Ascending aorta (tissue), 2 donors: ENCODE measurements around the gene DEPDC1. TPM values are rescaled to one million over a fixed set of nuclear protein-coding genes. Genes with fewer than 3 reads are reported as not detected.

Source experiments
- DNase-seq, 2 donors: peaks; one replicate each; pipeline ENCODE4 v3.0.0-alpha.2; 2019; ENCODE audit warnings: low spot score in 2 of 2
- H3K27ac ChIP-seq, 2 donors: fragments of 200-600 bp; sonication (generic); one replicate each; pipeline ENCODE4 v1.5.1; 2016 to 2017; ENCODE audit warnings: mild to moderate bottlenecking in 1 of 2
- H3K27me3 ChIP-seq: fragments of 200-600 bp; sonication (generic); one replicate; pipeline ENCODE4 v1.5.1; 2017
- H3K36me3 ChIP-seq, 2 donors: fragments of 200-600 bp; sonication (generic); one replicate each; pipeline ENCODE4 v1.5.1; 2016
- H3K4me1 ChIP-seq, 2 donors: fragments of 200-600 bp; sonication (generic); one replicate each; pipeline ENCODE4 v1.5.1; 2016 to 2017; ENCODE audit warnings: mild to moderate bottlenecking in 1 of 2
- H3K4me3 ChIP-seq, 2 donors: fragments of 200-600 bp; sonication (generic); one replicate each; pipeline ENCODE4 v1.5.1; 2016 to 2017; ENCODE audit warnings: mild to moderate bottlenecking in 1 of 2
- H3K9me3 ChIP-seq, 2 donors: fragments of 200-600 bp; sonication (generic); one replicate each; pipeline ENCODE4 v1.5.1; 2016
- CTCF ChIP-seq, 3 experiments: fragments of 200-600 bp in 2 of 3; fragments of 450-650 bp in 1 of 3; sonication (generic) in 2 of 3; IDR thresholded peaks; one replicate each; pipeline ENCODE4 v1.5.1; 2016 to 2019; ENCODE audit warnings: antibody characterized with exemption in 3 of 3, mild to moderate bottlenecking in 1 of 3, moderate library complexity in 1 of 3
- intact Hi-C: fragments of 100-400 bp; cut with DNase I; formaldehyde crosslinking; loops from one replicate; pipeline ENCODE4 v1.15.1; 2023
- total RNA-seq: library from RNA; depleted of rRNA; stranded (reverse); fragments of >200 nt; gene quantifications from one replicate; pipeline ENCODE4 v1.1.0, GENCODE V29; 2016

Gene DEPDC1, protein sequence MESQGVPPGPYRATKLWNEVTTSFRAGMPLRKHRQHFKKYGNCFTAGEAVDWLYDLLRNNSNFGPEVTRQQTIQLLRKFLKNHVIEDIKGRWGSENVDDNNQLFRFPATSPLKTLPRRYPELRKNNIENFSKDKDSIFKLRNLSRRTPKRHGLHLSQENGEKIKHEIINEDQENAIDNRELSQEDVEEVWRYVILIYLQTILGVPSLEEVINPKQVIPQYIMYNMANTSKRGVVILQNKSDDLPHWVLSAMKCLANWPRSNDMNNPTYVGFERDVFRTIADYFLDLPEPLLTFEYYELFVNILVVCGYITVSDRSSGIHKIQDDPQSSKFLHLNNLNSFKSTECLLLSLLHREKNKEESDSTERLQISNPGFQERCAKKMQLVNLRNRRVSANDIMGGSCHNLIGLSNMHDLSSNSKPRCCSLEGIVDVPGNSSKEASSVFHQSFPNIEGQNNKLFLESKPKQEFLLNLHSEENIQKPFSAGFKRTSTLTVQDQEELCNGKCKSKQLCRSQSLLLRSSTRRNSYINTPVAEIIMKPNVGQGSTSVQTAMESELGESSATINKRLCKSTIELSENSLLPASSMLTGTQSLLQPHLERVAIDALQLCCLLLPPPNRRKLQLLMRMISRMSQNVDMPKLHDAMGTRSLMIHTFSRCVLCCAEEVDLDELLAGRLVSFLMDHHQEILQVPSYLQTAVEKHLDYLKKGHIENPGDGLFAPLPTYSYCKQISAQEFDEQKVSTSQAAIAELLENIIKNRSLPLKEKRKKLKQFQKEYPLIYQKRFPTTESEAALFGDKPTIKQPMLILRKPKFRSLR
- total RNA-seq: not detected

DNA sequence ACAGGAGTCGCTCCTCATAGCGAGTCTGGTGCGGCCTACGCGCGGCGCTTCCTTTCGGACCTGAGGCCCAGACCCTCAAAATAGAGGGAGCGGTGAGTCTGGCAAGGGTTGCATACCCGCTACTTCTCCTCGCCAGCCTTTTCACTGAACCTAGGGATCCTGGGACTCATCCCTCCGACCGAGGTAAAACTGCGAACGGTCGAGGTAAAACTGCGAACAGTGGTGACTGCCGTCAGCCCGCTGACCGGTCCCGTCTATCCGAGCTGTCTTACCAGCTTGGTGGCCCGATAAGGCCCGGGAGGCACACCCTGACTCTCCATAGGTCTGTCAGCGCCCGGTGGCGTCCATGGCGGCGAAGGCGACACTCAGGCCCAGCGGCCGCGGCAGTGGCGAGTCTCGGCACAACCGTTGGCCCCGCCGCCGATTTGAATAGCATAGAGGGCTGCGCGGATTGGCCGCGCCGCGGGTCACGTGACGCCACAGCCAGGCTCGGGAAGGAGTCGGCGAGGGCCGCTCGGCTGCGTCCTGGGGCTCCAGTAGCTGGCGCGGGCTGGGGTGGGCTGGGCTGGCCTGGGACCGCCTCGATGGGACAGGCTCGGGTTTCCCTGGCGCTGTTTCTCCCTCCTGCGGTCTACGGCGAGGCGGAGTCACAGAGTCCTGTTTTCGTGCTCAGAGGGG is at the start of gene DEPDC1:
Gene DEPDC1 (minus strand): TSS at position 403 of the 678 bp plus-strand sequence. CDS start 83 bp downstream, at position 320.
- H3K27ac ChIP-seq: peak within 1 kb of the TSS; percentile 25 to 39
- H3K9me3 ChIP-seq: no peaks in the 10 kb centered on the region
- intact Hi-C loops: loop anchor here (5.0 kb wide), 1 partner anchor 370 kb away; no protein-coding TSS in a partner anchor
- peak; percentile 86 to 96 for DNase-seq
- peak in 1 of 3 experiments; percentile 5 for TF ChIP-seq CTCF (IDR thresholded peaks at IDR 0.05)
- no peaks in the 10 kb centered on the region for H3K36me3 ChIP-seq
- H3K4me3 ChIP-seq: peak within 1 kb of the TSS; percentile 59 to 69
- no peaks in the 10 kb centered on the region for H3K27me3 ChIP-seq
- peaks cover 2 to 7% of the 10 kb centered on the region in 2 donors for H3K4me1 ChIP-seq

GRCh38 chr1:68544651-68545050 is 47.8 kb upstream of the DEPDC1 start:
- DNase-seq: no peak
- intact Hi-C loops: no loop called here
- H3K4me1 ChIP-seq: no peaks in the 10 kb centered on the region
- H3K9me3 ChIP-seq: no peaks in the 10 kb centered on the region
- H3K27me3 ChIP-seq: no peaks in the 10 kb centered on the region
- H3K27ac ChIP-seq: no peak overlapping the region
- TF ChIP-seq CTCF (IDR thresholded peaks at IDR 0.05): no peak
- no peak overlapping the region for H3K4me3 ChIP-seq
- no peaks in the 10 kb centered on the region for H3K36me3 ChIP-seq

DNA sequence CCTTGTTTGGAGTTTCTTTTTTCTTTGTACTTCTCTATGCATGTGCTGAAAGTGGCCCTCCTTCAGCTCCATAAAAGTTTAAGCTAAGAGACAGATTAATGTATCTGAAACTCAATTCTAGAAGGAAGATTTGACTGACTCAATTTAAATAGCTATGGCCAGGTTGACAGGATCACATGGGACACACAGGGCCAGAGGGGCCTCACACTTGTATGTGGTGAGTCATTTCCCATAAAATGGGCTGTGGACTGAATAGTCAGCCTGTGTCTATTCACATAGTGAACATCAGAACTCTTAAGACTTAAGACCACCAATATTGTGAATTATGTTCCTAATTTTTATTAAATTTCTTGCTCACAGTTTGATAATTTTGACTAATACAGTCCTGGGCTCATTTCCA is 45.7 kb upstream of the DEPDC1 start:
- H3K4me3 ChIP-seq: no peak overlapping the region
- no peaks in the 10 kb centered on the region for H3K27me3 ChIP-seq
- DNase-seq: no peak
- H3K4me1 ChIP-seq: no peaks in the 10 kb centered on the region
- no peak for TF ChIP-seq CTCF (IDR thresholded peaks at IDR 0.05)
- H3K9me3 ChIP-seq: no peaks in the 10 kb centered on the region
- no peaks in the 10 kb centered on the region for H3K36me3 ChIP-seq
- intact Hi-C loops: no loop called here
- no peak overlapping the region for H3K27ac ChIP-seq

DNA sequence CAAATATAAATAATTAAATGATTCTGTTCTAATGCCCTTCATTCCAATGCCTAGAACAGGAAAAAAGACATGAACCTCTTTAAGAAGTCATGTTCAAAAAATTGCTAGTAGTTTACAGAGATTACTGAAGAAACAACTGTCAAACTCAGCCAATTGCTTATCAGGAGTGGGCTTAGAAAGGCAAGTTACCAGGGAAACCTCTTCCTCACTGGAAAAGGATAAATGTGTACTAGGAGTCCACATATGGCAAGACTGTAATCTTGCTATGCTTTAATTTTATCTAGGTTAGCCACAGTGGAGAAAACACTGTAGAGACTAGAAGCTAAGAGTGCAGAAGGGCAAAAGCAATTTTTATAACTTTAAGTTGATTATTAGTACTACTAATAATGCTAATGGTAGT is 42.1 kb upstream of the DEPDC1 start:
- H3K9me3 ChIP-seq: no peaks in the 10 kb centered on the region
- no peaks in the 10 kb centered on the region for H3K27me3 ChIP-seq
- H3K4me3 ChIP-seq: no peak overlapping the region
- no peak for TF ChIP-seq CTCF (IDR thresholded peaks at IDR 0.05)
- no peak overlapping the region for H3K27ac ChIP-seq
- intact Hi-C loops: no loop called here
- H3K36me3 ChIP-seq: no peaks in the 10 kb centered on the region
- DNase-seq: no peak
- no peaks in the 10 kb centered on the region for H3K4me1 ChIP-seq

DNA sequence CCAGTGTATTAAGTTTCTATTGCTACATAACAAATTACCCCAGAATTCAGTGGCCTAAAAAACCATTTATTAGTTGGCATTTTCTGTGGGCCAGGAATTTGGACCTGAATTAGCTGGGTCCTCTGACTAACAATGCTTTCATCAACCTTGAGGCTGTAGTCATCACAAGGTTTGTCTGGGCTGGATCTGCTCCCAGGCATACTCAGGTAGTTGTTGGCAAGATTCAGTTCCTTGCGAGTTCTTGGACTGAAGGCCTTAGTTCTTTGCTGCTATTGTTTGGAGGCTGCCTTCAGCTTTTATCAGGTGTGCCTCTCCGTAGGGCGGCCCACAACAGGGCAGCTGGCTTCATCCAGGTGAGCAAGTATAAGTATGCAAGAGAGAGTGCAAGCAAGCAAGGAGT is 31.4 kb upstream of the DEPDC1 start:
- H3K9me3 ChIP-seq: no peaks in the 10 kb centered on the region
- H3K27ac ChIP-seq: no peak overlapping the region
- H3K27me3 ChIP-seq: no peaks in the 10 kb centered on the region
- TF ChIP-seq CTCF (IDR thresholded peaks at IDR 0.05): no peak
- intact Hi-C loops: no loop called here
- no peaks in the 10 kb centered on the region for H3K4me1 ChIP-seq
- DNase-seq: no peak
- H3K4me3 ChIP-seq: no peak overlapping the region
- H3K36me3 ChIP-seq: no peaks in the 10 kb centered on the region
